Mononuclear cell (primary cell): ENCODE measurements around the gene OR10D3. TPM values are rescaled to one million over a fixed set of nuclear protein-coding genes. Genes with fewer than 3 reads are reported as not detected.

ENCODE experiments used
- H3K27me3 ChIP-seq: 2 replicates; pipeline ENCODE4 v1.6.0; 2011; ENCODE audit warnings: low read length, control low read depth; ENCODE audit not compliant: insufficient read depth
- H3K4me1 ChIP-seq: 2 replicates; pipeline ENCODE4 v1.5.1; 2011; ENCODE audit warnings: mild to moderate bottlenecking, low read length, control low read depth; ENCODE audit not compliant: insufficient read depth
- H3K4me3 ChIP-seq: 2 replicates; pipeline ENCODE4 v1.5.1; 2011; ENCODE audit warnings: mild to moderate bottlenecking, low read length, moderate library complexity
- H3K9me3 ChIP-seq: 2 replicates; pipeline ENCODE4 v1.5.1; 2011; ENCODE audit warnings: low read depth, mild to moderate bottlenecking, control low read depth, low read length
- total RNA-seq: library from RNA; depleted of rRNA; stranded (reverse); fragments of >200 nt; gene quantifications from one replicate; pipeline ENCODE4 v1.2.3, GENCODE V29; 2012

OR10D3 gene
- total RNA-seq, 1 donor, result not detected

DNA sequence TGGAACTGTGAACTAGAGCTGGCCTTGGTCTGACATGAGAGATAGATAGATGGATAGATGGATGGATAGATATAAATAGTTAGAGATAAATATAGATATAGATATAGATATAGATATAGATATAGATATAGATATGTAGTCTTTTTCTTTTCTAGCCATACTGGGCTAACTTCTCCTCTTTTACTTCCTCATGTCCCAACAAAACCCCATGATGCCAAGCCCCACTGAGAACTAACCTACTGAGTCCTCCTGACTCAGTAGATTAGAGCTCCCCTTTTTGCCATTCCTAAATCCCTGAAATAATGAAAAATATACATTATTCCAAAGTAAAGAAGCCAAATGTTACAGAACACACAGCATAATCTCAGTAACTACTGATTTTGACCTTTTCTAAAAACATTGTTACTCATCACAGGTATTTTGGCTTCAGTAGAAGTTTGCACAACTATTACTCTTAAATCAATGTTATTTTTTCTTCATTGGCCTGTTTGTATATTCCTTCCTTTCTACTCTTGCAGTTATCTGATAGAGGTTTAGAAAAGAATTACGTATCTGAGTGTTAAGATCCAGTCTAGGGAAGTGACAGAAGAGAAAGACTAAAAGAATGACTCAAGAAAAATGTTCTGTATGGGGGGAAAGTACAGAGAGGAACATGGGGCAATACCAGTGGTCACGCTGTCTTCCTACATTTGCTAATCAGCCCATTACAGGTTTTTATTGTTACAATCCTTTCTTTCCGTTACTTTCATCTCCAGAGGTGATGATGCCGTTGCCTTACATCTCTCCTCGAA is 6.0 kb upstream of the OR10D3 start:
- Histone ChIP-seq H3K27me3 (no peaks in the 10 kb centered on the region), H3K9me3 (no peaks in the 10 kb centered on the region), H3K4me3 (no peak overlapping the region), H3K4me1 (no peaks in the 10 kb centered on the region)

DNA sequence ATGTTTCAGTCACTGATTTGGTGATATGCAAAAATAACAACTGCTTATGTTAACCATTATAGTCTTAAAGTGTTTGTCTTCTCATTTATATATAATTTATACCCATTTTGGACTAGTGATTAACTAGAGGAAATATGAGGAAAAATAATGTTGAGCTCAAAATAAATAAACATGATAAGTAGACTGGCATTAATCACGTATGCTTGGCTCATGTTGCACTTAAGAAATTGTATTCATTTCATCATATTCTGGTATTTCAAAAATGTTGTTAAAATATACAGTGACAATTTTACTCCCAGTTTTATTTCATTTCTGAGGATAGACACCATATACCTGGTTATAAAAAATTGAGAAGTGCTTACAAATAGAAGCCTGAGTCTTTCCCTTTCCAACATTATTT is 3.8 kb upstream of the OR10D3 start:
- Histone ChIP-seq H3K9me3 (no peaks in the 10 kb centered on the region), H3K4me1 (no peaks in the 10 kb centered on the region), H3K4me3 (no peak overlapping the region), H3K27me3 (no peaks in the 10 kb centered on the region)

DNA sequence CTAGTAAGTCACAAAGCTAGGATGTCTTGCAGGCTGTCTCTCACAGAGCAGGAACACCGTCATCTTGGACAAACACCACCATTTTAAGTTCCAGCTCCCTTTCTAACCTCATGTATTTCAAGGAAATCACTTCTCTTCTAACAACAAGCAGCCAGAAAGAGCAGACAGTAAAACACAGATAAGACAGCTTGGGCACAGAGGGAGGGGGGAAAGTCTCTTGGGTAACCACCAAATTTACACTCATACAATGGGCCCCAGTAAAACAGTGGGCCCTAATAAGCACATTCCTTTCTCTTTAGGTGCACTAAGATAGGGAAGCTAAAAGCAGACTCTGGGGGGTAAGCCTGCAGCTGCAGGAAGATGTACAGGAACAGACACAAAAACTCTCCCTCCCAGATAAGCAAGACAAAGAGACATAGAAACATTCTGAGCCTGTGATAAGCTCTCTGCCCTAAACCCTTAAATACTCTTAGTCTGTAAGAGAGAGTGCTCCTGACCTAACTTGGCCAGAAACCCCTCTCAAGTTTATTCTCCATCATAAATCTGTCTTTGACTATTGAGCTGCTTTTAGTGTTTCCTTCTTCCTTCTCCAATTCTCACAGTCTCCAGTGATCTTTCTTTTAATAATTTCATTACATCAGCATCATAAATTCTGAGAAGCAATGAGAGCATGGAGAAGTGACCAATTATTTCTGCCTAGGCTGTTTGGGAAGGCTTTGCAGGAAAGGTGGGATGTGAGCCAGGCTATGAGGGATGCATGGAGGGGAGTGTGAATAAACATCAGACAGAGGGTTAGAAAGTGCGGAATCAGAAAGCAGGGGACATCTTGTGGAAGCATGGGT is 7.4 kb downstream of the OR10D3 start:
- no peak overlapping the region for H3K4me3 ChIP-seq
- H3K9me3 ChIP-seq, result no peaks in the 10 kb centered on the region
- H3K4me1 ChIP-seq, result peaks cover 8% of the 10 kb centered on the region
- no peaks in the 10 kb centered on the region for H3K27me3 ChIP-seq

DNA sequence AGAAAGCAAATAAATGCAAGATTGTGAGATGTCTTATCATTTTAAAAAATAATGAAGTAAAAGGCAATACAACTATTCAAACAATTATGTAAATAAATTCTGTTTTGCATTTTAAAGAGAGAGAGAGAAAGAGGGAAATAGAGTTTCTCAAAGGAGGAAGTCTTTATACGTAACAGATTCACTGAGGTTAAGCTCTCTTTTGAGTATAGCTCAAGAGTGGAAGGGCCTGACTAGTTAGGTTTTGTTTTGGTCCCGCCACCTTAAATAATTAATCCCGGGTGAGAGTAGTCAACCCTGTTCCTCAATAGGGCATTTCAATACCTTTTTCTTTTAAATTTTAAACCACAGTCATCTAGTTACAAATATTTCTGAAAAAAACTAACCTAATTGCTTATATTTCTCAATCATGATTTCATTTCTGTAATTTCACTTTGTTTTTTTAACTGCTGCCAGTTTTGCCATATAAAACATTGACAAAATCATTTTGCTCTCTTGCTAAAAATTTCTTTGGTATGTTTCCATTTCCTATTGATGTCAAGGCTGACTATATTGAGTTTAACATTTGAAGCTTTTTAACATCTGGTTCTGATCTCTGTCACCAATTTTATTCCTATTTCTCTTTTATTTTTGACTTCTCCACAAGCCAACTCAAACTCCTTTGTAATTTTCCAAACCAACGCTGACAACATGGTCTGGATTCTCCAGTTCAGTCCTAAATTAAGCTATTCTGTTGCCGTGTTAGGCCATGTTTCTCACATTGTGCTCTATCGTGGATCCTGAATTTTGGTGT is 10.3 kb downstream of the OR10D3 start:
- no peaks in the 10 kb centered on the region for H3K27me3 ChIP-seq
- peaks cover 8% of the 10 kb centered on the region for H3K4me1 ChIP-seq
- no peaks in the 10 kb centered on the region for H3K9me3 ChIP-seq
- no peak overlapping the region for H3K4me3 ChIP-seq

DNA sequence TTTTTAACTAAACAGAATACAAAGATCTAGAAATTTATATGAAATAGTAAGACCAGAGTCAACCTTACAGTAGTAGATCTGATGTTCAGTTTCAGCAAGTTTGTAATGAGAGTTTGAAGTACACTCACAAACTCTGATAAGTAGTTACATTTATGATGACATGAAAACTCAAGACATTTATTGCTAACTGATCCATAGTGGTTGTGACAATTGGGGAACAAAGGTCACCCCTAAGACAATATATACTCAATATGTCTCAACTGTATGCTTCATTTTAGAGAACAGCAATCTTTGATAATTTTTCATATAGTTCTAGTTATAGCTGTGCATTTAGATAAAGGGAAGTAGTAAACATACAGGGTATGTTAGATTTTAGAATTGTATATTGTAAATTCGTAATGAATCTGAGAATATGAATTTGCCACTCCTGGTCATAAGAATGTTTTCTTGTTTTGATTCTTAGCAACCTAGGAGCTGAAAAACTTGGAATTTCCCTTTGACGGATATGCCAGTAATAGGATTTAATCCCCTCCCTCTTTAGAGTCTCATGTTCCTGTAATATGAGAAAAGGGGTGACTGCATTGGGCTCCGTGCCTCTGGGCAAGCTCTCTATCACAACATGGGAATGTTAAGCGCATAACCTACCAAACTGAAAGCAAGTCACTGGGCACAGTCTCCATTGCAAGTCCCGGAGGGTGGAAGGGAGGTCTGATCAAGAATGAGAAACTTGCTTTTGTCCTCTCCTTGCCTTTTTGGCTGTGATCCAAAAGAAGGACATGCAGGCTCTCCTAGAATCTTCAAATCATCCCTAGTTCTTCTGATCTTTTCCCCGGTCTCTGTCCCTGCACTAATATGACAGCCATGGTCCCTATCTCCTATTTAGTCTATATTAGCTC is 11.4 kb downstream of the OR10D3 start:
- peaks cover 8% of the 10 kb centered on the region for H3K4me1 ChIP-seq
- H3K9me3 ChIP-seq, result no peaks in the 10 kb centered on the region
- no peaks in the 10 kb centered on the region for H3K27me3 ChIP-seq
- no peak overlapping the region for H3K4me3 ChIP-seq

DNA sequence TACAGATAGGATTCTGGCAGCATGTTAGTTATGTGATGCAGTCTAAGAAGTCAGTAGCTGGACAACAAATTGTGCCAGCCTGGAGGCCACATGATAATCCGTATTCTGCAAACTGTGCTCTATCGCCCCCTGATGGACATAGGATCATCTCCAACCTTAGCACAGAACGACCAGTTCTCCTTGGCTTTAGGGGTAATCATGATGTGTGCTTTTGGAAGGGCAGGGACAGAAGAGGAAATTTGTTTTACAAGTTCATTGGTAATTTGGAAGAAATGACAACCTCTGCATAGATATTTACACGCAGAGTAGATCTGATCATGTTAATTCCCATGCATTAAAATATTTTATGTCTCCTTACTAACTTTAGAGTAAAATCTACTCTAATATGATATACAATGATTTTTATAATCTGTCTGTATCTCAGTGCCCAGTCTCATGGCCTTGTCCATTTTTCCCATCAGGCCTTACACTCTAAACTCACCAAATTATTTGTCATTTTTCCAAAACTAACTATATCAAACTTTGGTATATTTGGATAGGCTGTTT is 12.1 kb downstream of the OR10D3 start:
- no peak overlapping the region for H3K4me3 ChIP-seq
- peaks cover 8% of the 10 kb centered on the region for H3K4me1 ChIP-seq
- H3K27me3 ChIP-seq, result no peaks in the 10 kb centered on the region
- no peaks in the 10 kb centered on the region for H3K9me3 ChIP-seq

DNA sequence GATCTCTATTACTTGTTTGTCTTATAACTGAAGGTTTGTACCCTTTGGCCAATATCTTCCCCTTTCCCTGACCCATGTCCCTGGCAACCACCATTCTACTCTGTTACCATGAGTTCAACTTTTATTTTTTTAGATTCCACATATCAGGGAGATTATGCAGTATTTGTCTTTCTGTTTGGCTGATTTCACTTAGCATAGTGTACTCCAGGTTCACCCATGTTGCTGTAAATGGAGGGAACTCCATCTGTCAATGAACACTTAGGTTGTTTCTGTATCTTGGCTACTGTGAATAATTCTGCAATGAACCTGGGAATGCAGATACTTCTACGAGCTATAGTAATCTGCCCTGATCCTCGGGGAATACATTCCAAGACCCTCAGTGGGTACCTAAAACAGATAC is 14.9 kb downstream of the OR10D3 start:
- Histone ChIP-seq H3K4me3 (no peak overlapping the region), H3K4me1 (peaks cover 5% of the 10 kb centered on the region), H3K27me3 (no peaks in the 10 kb centered on the region), H3K9me3 (no peaks in the 10 kb centered on the region)

- Histone ChIP-seq H3K4me1 (peaks cover under 1% of the 10 kb centered on the region), H3K27me3 (no peaks in the 10 kb centered on the region), H3K9me3 (no peaks in the 10 kb centered on the region), H3K4me3 (no peak overlapping the region)
Measured at GRCh38 chr11:124198897-124199296, 15.8 kb downstream of the OR10D3 start.

- H3K27me3 ChIP-seq, result no peaks in the 10 kb centered on the region
- no peaks in the 10 kb centered on the region for H3K9me3 ChIP-seq
- no peaks in the 10 kb centered on the region for H3K4me1 ChIP-seq
- H3K4me3 ChIP-seq, result no peak overlapping the region
Measured at GRCh38 chr11:124199702-124200101, 16.6 kb downstream of the OR10D3 start.

DNA sequence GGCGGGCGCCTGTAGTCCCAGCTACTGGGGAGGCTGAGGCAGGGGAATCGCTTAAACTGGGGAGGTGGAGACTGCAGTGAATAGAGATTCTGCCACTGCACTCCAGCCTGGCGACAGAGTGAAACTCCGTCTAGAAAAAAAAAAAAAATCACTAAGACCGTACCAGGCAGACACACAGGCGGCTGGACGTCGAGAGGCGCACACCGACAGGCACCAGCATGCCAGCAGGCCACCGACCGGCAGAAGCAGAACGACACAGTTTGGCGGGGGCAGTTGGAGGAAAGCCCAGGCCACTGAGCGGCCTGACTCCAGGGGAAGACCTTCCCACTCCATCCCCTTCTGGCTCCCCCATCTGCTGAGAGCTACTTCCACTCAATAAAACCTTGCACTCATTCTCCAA is 17.5 kb downstream of the OR10D3 start:
- Histone ChIP-seq H3K4me1 (no peaks in the 10 kb centered on the region), H3K4me3 (no peak overlapping the region), H3K9me3 (no peaks in the 10 kb centered on the region), H3K27me3 (no peaks in the 10 kb centered on the region)

DNA sequence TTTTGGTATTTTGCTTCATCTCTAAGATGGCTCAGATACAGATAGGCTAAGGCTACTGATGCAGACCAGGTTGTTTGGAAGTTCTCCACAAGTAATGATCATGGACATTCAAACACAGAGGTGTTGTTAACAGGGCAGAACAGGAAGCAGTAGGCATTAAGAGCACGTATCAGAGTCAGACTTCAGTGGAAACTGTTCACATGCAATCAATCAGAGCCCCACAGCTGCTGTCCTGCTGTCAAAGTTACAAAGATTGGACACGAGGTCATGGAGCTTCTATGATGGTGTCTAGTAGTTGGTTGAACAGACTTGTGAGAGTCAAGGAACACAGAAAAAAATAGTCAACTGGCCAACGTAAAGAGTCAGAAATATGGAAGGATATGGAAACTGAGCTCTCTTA is 19.8 kb downstream of the OR10D3 start:
- H3K27me3 ChIP-seq, result no peaks in the 10 kb centered on the region
- no peaks in the 10 kb centered on the region for H3K9me3 ChIP-seq
- H3K4me1 ChIP-seq, result no peaks in the 10 kb centered on the region
- no peak overlapping the region for H3K4me3 ChIP-seq

- Histone ChIP-seq H3K4me3 (no peak overlapping the region), H3K4me1 (no peaks in the 10 kb centered on the region), H3K27me3 (no peaks in the 10 kb centered on the region), H3K9me3 (no peaks in the 10 kb centered on the region)
Measured at GRCh38 chr11:124204008-124204407, 20.9 kb downstream of the OR10D3 start.

DNA sequence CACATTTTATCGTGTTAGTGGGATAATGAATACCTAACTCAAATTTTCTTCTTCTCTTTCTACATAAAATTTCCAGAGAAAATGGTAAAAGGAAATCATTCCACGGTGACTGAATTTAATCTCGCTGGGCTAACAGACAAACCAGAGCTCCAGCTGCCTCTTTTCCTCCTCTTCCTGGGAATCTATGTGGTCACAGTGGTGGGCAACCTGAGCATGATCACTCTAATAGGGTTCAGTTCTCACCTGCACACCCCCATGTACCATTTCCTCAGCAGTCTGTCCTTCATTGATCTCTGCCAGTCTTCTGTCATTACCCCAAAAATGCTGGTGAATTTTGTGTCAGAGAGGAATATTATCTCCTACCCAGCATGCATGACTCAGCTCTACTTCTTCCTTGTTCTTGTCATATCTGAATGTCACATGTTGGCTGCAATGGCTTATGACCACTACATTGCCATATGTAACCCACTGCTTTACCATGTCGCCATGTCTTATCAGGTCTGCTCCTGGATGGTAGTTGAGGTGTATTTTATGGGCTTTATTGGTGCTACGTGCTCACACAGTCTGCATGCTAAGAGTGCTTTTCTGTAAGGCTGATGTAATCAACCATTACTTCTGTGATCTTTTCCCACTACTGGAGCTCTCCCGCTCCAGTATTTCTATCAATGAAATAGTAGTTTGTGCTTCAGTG is 24.1 kb downstream of the OR10D3 start:
- H3K4me1 ChIP-seq, result no peaks in the 10 kb centered on the region
- no peaks in the 10 kb centered on the region for H3K27me3 ChIP-seq
- no peaks in the 10 kb centered on the region for H3K9me3 ChIP-seq
- no peak overlapping the region for H3K4me3 ChIP-seq
